ENCODE data around the gene TRIM59. TPM values are rescaled to one million over a fixed set of nuclear protein-coding genes. Genes with fewer than 3 reads are reported as not detected.

TRIM59 gene

Small RNA genes lying within 50 kb of the gene (small RNA-seq; reads per million reads assigned to genes)
- gene MIR15B (ENCODE audit: insufficient read depth) (1,310 reads per million, percentile 99 among the genes with 10 or more reads in this experiment), gene MIR16-2 (ENCODE audit: insufficient read depth) (238 reads per million, percentile 97 among the genes with 10 or more reads in this experiment), gene RNU7-136P (ENCODE audit: insufficient read depth) (not detected)
